GM19193 (cell line): ENCODE data around the gene RXFP4.
A peak's percentile ranks its signal among the peaks of the same experiment; 100 is the strongest.

Source experiments
- POLR2A ChIP-seq: IDR thresholded peaks from 4 replicates; pipeline ENCODE4 v1.6.1; 2011; ENCODE audit not compliant: insufficient read depth, insufficient read length; ENCODE audit errors: extremely low read depth

RXFP4 gene, protein sequence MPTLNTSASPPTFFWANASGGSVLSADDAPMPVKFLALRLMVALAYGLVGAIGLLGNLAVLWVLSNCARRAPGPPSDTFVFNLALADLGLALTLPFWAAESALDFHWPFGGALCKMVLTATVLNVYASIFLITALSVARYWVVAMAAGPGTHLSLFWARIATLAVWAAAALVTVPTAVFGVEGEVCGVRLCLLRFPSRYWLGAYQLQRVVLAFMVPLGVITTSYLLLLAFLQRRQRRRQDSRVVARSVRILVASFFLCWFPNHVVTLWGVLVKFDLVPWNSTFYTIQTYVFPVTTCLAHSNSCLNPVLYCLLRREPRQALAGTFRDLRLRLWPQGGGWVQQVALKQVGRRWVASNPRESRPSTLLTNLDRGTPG

GRCh38 chr1:155940993-155941844, at the start of gene RXFP4:
TSS of gene RXFP4 (plus strand) at chr1:155941638. CDS start at chr1:155941710, 72 bp downstream.
- TF ChIP-seq POLR2A = peak; percentile 37

DNA sequence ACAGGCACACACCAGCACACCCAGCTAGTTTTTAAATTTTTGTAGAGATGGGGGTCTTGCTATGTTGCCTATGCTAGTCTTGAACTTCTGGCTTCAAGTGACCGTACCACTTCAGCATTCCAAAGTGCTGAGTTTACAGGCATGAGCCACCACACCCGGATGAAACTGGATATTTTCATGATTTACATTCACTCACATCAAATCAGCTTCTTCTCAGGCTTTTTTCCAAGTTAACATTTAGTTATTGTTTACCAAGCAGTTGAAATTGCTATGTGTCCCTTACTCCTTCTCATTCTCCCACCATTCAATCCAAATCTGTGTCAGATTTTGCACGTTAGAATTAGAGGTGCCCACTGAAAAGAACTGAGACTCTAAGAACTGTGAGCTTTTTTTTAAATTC, 48.6 kb upstream of the RXFP4 start:
- TF ChIP-seq POLR2A = no peak

GRCh38 chr1:155893389-155894142, 47.9 kb upstream of the RXFP4 start:
- TF ChIP-seq POLR2A = no peak

DNA sequence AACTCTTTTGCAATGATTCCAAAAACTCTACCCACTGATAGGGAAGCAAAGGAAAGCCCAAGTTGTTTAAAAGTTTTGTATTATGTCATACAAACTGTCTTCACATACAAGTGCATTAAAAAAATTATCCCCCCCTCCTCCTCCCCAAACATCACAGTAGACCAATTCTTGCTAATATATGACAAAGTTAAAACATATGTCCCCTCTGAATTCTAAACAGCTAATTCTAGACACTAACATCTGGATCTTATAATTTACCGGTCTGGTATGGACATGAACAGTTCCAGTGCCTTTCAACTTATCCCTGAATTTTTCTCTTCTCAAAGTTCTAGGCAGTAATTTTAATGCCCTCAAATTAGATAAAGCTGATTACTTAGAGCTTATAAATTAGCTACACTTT, 43.7 kb upstream of the RXFP4 start:
- no peak for TF ChIP-seq POLR2A

GRCh38 chr1:155898888-155899287, 42.5 kb upstream of the RXFP4 start:
- no peak for TF ChIP-seq POLR2A

DNA sequence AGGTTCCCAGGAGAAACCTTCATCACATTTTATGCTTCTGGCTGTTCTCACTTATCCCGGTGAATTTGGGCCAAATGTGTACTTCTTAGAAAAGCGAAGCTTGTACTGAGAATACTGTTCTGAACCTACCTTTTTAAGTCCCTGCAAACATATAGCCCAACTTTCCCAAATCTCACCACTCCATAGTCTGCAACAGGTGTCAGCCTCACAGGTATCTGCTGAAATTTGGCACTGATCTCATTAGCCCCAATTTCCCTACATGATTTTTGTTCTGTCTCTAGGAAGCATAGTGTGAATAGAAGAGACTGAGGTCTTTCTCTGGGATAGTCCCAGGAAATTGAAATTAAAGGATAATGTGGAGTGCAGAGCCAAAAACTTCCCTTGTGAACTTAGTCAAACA, 41.8 kb upstream of the RXFP4 start:
- no peak for TF ChIP-seq POLR2A

- TF ChIP-seq POLR2A = no peak
Observed at GRCh38 chr1:155900161-155900560, 41.3 kb upstream of the RXFP4 start.

GRCh38 chr1:155904261-155904660, 37.2 kb upstream of the RXFP4 start:
- no peak for TF ChIP-seq POLR2A

- no peak for TF ChIP-seq POLR2A
Observed at GRCh38 chr1:155909894-155910293, 31.5 kb upstream of the RXFP4 start.

- no peak for TF ChIP-seq POLR2A
Observed at GRCh38 chr1:155910621-155911121, 30.8 kb upstream of the RXFP4 start.

DNA sequence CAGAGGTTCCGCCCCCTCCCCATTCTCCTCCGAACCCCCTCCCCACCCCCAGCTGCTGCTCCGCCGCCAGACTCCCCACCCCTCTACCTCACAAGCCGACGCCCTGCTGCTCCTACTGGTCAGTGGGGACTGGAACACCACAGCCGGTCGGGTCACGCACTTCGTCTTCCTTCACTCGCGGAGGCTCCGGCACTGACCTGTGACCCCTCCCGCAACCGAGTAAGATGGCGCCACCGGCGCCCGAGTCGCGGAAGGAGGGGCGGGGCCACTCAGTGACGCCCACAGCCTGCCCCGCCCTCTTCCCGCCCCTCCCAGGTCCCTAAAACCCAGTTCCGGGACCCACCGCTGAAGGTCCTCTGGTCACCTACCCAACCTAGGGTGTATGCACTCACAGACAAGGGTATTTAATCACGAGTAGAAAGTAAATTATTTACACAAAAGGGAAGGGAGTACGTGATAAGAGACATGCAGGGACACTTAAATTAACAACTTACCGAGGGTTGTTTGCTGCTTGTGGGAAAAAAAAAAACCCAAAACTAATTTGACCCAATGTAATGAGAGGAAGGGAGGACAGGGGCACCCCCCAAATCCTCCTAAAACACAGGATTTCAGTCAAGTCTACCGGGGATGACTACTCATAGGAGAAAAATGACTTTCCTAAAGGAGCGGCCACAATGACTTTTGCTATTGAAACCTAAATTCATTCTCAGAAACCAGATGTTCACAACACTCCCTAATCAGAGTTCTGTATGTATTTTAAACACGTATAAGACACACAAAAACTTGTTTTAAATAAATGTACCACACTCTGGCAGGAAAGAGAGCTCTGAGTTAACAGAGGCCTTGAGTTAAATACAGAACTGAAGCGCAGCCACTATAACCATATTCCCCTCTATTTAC, 30.0 kb upstream of the RXFP4 start, which contains the start of gene RIT1:
Gene RIT1 (minus strand): TSS at position 194 of the 900 bp plus-strand sequence. CDS start 588 bp downstream, outside the sequence.
- peak; percentile 76 for TF ChIP-seq POLR2A

DNA sequence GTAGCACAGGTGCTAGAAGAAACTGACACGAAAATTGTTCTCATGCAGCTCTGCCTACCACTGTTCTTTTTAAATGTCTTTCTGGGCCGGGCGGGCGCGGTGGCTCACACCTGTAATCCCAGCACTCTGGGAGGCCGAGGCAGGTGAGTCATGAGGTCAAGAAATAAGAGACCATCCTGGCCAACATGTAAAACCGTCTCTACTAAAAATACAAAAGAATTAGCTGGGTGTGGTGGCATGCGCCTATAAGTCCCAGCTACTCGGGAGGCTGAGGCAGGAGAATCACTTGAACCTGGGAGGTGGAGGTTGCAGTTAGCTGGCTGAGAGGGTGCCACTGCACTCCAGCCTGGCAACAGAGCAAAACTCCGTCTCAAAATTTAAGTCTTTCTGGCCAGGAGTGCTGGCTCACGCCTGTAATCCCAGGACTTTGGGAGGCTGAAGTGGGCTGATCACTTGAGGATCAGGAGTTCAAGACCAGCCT, 29.3 kb upstream of the RXFP4 start:
- TF ChIP-seq POLR2A = no peak

GRCh38 chr1:155913969-155914757, 27.3 kb upstream of the RXFP4 start:
- TF ChIP-seq POLR2A = no peak

GRCh38 chr1:155918660-155919059, 22.8 kb upstream of the RXFP4 start:
- TF ChIP-seq POLR2A = no peak

DNA sequence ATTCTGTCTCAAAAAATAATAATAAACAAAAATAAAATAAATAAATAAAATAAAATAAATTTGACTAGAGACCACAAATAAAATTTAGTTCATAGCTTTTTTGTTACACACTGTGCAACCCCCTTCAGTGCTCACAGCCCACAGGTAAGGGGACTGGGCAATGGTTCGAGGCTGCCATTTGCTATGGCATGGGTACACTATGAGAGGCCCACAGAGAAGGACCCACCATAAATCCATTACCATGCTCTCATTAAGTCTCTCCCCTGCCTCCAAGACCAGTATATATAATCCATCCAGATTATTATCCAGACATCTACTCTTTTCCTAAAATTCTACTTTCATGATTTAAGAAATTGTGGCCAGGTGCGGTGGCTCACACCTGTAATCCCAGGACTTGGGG, 21.6 kb upstream of the RXFP4 start:
- TF ChIP-seq POLR2A = no peak
